GM23338 (cell line): ENCODE measurements around the gene OSTC. TPM values are rescaled to one million over a fixed set of nuclear protein-coding genes. Genes with fewer than 3 reads are reported as not detected.
"Not testable (repeated sequence)": the region's sequence is repeated elsewhere in the genome, so short reads cannot be mapped to it uniquely, and the experiment has no call there.

Source experiments
- ATAC-seq: fragments of 200-7000 bp; cut with Tn5 transposase; 3 replicates; pipeline ENCODE4 v1.9.1; 2020
- DNase-seq: peaks from one replicate; pipeline ENCODE4 v3.0.0-alpha.2; 2015; ENCODE audit warnings: low spot score
- H2AFZ ChIP-seq: fragments of 200-600 bp; sonication (generic); 2 replicates; pipeline ENCODE4 v1.8.0; 2016; ENCODE audit warnings: antibody characterized with exemption, mild to moderate bottlenecking, moderate library complexity
- H3F3A ChIP-seq: fragments of 200-600 bp; sonication (generic); replicated peaks from 2 replicates; pipeline ENCODE4 v1.8.0; 2017; ENCODE audit warnings: antibody characterized with exemption, mixed run types, low read depth
- H3K27ac ChIP-seq: fragments of 200-600 bp; sonication (generic); 2 replicates; pipeline ENCODE4 v1.6.1; 2016; ENCODE audit warnings: low read depth
- H3K27me3 ChIP-seq: fragments of 200-600 bp; sonication (generic); 2 replicates; pipeline ENCODE4 v1.8.0; 2016; ENCODE audit warnings: mild to moderate bottlenecking, mixed run types, moderate library complexity; ENCODE audit not compliant: insufficient read depth
- H3K36me3 ChIP-seq: fragments of 200-600 bp; sonication (generic); 2 replicates; pipeline ENCODE4 v1.8.0; 2016; ENCODE audit warnings: mild to moderate bottlenecking; ENCODE audit not compliant: insufficient read depth
- H3K4me1 ChIP-seq: fragments of 200-600 bp; sonication (generic); 2 replicates; pipeline ENCODE4 v1.8.0; 2016; ENCODE audit warnings: mild to moderate bottlenecking, moderate library complexity; ENCODE audit not compliant: insufficient read depth
- H3K4me2 ChIP-seq: fragments of 200-600 bp; sonication (generic); 2 replicates; pipeline ENCODE4 v1.7.1; 2017; ENCODE audit warnings: mixed run types
- H3K4me3 ChIP-seq: fragments of 200-600 bp; sonication (generic); 2 replicates; pipeline ENCODE4 v1.6.1; 2016; ENCODE audit warnings: mixed run types
- H3K79me2 ChIP-seq: fragments of 200-600 bp; sonication (generic); replicated peaks from 2 replicates; pipeline ENCODE4 v1.8.0; 2017; ENCODE audit warnings: mild to moderate bottlenecking; ENCODE audit not compliant: insufficient read depth
- H3K9me2 ChIP-seq: fragments of 200-600 bp; sonication (generic); 2 replicates; pipeline ENCODE4 v1.8.0; 2017; ENCODE audit not compliant: insufficient read depth
- H4K20me1 ChIP-seq: fragments of 200-600 bp; sonication (generic); replicated peaks from 2 replicates; pipeline ENCODE4 v1.8.0; 2017; ENCODE audit warnings: mild to moderate bottlenecking; ENCODE audit not compliant: insufficient read depth
- H3K27ac Mint-ChIP-seq: 2 replicates; pipeline ENCODE4 v1.8.0; 2020; ENCODE audit warnings: inconsistent platforms, mild to moderate bottlenecking, moderate library complexity, mixed read lengths
- H3K27me3 Mint-ChIP-seq: 3 replicates; pipeline ENCODE4 v1.8.0; 2022; ENCODE audit warnings: low read depth, mild to moderate bottlenecking, moderate library complexity, mixed read lengths, inconsistent platforms; ENCODE audit not compliant: insufficient read depth, poor library complexity
- H3K36me3 Mint-ChIP-seq: 3 replicates; pipeline ENCODE4 v1.8.0; 2021; ENCODE audit warnings: low read depth, mild to moderate bottlenecking, inconsistent platforms, moderate library complexity, mixed read lengths
- H3K4me1 Mint-ChIP-seq: 3 replicates; pipeline ENCODE4 v1.8.0; 2020; ENCODE audit warnings: mild to moderate bottlenecking, inconsistent platforms, mixed read lengths
- H3K4me3 Mint-ChIP-seq: 3 replicates; pipeline ENCODE4 v1.8.0; 2021; ENCODE audit warnings: moderate library complexity, mild to moderate bottlenecking, inconsistent platforms, mixed read lengths
- H3K9me3 Mint-ChIP-seq: 3 replicates; pipeline ENCODE4 v1.8.0; 2020; ENCODE audit warnings: moderate library complexity, mild to moderate bottlenecking, inconsistent platforms, mixed read lengths
- CREB1 ChIP-seq: fragments of 250-450 bp; sonication (Bioruptor Pico); IDR thresholded peaks from 2 replicates; pipeline ENCODE4 v1.5.0; 2020; ENCODE audit warnings: low read depth, mild to moderate bottlenecking, moderate library complexity
- EZH2 ChIP-seq: fragments of 200-600 bp; sonication (generic); IDR thresholded peaks from one replicate; pipeline ENCODE4 v1.8.0; 2017; ENCODE audit warnings: antibody characterized with exemption, mild to moderate bottlenecking, low read depth; ENCODE audit not compliant: unreplicated experiment
- EZH2phosphoT487 ChIP-seq: fragments of 200-600 bp; sonication (generic); IDR thresholded peaks from one replicate; pipeline ENCODE4 v1.8.1; 2018; ENCODE audit warnings: antibody characterized with exemption; ENCODE audit not compliant: unreplicated experiment
- POLR2AphosphoS5 ChIP-seq: IDR thresholded peaks from 2 replicates; pipeline ENCODE4 v1.6.1; 2016; ENCODE audit warnings: antibody characterized with exemption, low read depth
- ZNF114 ChIP-seq: fragments of 250-450 bp; sonication (Bioruptor Pico); IDR thresholded peaks from 2 replicates; pipeline ENCODE4 v1.5.0; 2020; ENCODE audit warnings: mild to moderate bottlenecking, moderate library complexity
- ZNF331 ChIP-seq: fragments of 250-450 bp; sonication (Bioruptor Pico); IDR thresholded peaks from 2 replicates; pipeline ENCODE4 v1.5.0; 2020; ENCODE audit warnings: low read depth, mild to moderate bottlenecking, moderate library complexity
- polyA plus RNA-seq: library from polyadenylated mRNA; unstranded; fragments of >200 nt; fragmentation: Nextera tagmentation; extraction: Ambion mirVana; gene quantifications from 2 replicates; pipeline ENCODE4 v1.2.1, GENCODE V29; 2016
- total RNA-seq: library from RNA; depleted of rRNA; stranded (reverse); fragments of >200 nt; shearing (Covaris generic); gene quantifications from 2 replicates; pipeline ENCODE4 v1.2.3, GENCODE V29; 2014
- TF ChIP-seq, protein P1 (sequence below): fragments of 250-450 bp; sonication (Bioruptor Pico); IDR thresholded peaks from 2 replicates; pipeline ENCODE4 v1.5.0; 2020; ENCODE audit warnings: mild to moderate bottlenecking, moderate library complexity
- TF ChIP-seq, protein P2 (sequence below): IDR thresholded peaks from 2 replicates; pipeline ENCODE4 v1.6.1; 2016; ENCODE audit warnings: antibody characterized with exemption
- TF ChIP-seq, protein P3 (sequence below): IDR thresholded peaks from one replicate; pipeline ENCODE4 v1.6.1; 2018; ENCODE audit warnings: antibody characterized with exemption; ENCODE audit not compliant: unreplicated experiment
- TF ChIP-seq, protein P4 (sequence below), 2 experiments: fragments of 200-600 bp in 1 of 2; sonication (generic) in 1 of 2; conservative IDR thresholded peaks; 2 replicates each; pipeline versions ENCODE4 v1.5.1 to v1.6.1; 2016 to 2017; ENCODE audit warnings: antibody characterized with exemption in 2 of 2, low read depth in 2 of 2, mild to moderate bottlenecking in 2 of 2, moderate library complexity in 1 of 2

The OSTC gene
- total and polyA plus RNA-seq, 2 experiments from 2014 or later = 142 to 311 TPM

DNA sequence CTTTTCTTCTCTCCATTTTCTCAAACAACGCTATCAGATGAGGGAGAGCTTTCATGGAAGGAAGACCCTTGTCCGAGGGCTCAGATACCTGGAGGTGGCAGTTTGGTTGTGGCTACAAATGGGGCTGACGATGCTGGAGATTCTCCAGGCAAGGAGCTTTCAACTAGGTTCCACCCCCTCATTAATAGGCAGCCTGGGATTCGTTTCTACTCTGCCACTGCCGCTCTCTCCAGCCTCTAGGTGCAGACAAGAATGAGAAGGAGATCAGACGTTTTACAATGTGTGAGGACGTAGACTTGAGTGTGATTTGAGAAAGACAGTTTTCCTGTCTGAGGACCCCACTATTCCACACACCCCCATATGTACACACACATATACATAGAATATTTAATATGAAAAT is 59.3 kb downstream of the OSTC start (continued):
- TF ChIP-seq, protein P1, sequence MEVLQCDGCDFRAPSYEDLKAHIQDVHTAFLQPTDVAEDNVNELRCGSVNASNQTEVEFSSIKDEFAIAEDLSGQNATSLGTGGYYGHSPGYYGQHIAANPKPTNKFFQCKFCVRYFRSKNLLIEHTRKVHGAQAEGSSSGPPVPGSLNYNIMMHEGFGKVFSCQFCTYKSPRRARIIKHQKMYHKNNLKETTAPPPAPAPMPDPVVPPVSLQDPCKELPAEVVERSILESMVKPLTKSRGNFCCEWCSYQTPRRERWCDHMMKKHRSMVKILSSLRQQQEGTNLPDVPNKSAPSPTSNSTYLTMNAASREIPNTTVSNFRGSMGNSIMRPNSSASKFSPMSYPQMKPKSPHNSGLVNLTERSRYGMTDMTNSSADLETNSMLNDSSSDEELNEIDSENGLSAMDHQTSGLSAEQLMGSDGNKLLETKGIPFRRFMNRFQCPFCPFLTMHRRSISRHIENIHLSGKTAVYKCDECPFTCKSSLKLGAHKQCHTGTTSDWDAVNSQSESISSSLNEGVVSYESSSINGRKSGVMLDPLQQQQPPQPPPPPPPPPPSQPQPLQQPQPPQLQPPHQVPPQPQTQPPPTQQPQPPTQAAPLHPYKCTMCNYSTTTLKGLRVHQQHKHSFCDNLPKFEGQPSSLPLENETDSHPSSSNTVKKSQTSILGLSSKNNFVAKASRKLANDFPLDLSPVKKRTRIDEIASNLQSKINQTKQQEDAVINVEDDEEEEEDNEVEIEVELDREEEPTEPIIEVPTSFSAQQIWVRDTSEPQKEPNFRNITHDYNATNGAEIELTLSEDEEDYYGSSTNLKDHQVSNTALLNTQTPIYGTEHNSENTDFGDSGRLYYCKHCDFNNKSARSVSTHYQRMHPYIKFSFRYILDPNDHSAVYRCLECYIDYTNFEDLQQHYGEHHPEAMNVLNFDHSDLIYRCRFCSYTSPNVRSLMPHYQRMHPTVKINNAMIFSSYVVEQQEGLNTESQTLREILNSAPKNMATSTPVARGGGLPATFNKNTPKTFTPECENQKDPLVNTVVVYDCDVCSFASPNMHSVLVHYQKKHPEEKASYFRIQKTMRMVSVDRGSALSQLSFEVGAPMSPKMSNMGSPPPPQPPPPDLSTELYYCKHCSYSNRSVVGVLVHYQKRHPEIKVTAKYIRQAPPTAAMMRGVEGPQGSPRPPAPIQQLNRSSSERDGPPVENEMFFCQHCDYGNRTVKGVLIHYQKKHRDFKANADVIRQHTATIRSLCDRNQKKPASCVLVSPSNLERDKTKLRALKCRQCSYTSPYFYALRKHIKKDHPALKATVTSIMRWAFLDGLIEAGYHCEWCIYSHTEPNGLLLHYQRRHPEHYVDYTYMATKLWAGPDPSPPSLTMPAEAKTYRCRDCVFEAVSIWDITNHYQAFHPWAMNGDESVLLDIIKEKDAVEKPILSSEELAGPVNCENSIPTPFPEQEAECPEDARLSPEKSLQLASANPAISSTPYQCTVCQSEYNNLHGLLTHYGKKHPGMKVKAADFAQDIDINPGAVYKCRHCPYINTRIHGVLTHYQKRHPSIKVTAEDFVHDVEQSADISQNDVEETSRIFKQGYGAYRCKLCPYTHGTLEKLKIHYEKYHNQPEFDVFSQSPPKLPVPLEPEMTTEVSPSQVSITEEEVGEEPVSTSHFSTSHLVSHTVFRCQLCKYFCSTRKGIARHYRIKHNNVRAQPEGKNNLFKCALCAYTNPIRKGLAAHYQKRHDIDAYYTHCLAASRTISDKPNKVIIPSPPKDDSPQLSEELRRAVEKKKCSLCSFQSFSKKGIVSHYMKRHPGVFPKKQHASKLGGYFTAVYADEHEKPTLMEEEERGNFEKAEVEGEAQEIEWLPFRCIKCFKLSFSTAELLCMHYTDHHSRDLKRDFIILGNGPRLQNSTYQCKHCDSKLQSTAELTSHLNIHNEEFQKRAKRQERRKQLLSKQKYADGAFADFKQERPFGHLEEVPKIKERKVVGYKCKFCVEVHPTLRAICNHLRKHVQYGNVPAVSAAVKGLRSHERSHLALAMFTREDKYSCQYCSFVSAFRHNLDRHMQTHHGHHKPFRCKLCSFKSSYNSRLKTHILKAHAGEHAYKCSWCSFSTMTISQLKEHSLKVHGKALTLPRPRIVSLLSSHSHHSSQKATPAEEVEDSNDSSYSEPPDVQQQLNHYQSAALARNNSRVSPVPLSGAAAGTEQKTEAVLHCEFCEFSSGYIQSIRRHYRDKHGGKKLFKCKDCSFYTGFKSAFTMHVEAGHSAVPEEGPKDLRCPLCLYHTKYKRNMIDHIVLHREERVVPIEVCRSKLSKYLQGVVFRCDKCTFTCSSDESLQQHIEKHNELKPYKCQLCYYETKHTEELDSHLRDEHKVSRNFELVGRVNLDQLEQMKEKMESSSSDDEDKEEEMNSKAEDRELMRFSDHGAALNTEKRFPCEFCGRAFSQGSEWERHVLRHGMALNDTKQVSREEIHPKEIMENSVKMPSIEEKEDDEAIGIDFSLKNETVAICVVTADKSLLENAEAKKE (CRISPR knock-in tag) = no peak
- TF ChIP-seq POLR2AphosphoS5 = no peak
- TF ChIP-seq, protein P2, sequence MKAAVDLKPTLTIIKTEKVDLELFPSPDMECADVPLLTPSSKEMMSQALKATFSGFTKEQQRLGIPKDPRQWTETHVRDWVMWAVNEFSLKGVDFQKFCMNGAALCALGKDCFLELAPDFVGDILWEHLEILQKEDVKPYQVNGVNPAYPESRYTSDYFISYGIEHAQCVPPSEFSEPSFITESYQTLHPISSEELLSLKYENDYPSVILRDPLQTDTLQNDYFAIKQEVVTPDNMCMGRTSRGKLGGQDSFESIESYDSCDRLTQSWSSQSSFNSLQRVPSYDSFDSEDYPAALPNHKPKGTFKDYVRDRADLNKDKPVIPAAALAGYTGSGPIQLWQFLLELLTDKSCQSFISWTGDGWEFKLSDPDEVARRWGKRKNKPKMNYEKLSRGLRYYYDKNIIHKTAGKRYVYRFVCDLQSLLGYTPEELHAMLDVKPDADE = no peak
- TF ChIP-seq CREB1 = no peak
- TF ChIP-seq, protein P3, sequence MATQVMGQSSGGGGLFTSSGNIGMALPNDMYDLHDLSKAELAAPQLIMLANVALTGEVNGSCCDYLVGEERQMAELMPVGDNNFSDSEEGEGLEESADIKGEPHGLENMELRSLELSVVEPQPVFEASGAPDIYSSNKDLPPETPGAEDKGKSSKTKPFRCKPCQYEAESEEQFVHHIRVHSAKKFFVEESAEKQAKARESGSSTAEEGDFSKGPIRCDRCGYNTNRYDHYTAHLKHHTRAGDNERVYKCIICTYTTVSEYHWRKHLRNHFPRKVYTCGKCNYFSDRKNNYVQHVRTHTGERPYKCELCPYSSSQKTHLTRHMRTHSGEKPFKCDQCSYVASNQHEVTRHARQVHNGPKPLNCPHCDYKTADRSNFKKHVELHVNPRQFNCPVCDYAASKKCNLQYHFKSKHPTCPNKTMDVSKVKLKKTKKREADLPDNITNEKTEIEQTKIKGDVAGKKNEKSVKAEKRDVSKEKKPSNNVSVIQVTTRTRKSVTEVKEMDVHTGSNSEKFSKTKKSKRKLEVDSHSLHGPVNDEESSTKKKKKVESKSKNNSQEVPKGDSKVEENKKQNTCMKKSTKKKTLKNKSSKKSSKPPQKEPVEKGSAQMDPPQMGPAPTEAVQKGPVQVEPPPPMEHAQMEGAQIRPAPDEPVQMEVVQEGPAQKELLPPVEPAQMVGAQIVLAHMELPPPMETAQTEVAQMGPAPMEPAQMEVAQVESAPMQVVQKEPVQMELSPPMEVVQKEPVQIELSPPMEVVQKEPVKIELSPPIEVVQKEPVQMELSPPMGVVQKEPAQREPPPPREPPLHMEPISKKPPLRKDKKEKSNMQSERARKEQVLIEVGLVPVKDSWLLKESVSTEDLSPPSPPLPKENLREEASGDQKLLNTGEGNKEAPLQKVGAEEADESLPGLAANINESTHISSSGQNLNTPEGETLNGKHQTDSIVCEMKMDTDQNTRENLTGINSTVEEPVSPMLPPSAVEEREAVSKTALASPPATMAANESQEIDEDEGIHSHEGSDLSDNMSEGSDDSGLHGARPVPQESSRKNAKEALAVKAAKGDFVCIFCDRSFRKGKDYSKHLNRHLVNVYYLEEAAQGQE = no peak
- no peak for TF ChIP-seq EZH2phosphoT487
- no peak for TF ChIP-seq EZH2
- no peak for TF ChIP-seq ZNF114 (CRISPR knock-in tag)
- TF ChIP-seq, protein P4, sequence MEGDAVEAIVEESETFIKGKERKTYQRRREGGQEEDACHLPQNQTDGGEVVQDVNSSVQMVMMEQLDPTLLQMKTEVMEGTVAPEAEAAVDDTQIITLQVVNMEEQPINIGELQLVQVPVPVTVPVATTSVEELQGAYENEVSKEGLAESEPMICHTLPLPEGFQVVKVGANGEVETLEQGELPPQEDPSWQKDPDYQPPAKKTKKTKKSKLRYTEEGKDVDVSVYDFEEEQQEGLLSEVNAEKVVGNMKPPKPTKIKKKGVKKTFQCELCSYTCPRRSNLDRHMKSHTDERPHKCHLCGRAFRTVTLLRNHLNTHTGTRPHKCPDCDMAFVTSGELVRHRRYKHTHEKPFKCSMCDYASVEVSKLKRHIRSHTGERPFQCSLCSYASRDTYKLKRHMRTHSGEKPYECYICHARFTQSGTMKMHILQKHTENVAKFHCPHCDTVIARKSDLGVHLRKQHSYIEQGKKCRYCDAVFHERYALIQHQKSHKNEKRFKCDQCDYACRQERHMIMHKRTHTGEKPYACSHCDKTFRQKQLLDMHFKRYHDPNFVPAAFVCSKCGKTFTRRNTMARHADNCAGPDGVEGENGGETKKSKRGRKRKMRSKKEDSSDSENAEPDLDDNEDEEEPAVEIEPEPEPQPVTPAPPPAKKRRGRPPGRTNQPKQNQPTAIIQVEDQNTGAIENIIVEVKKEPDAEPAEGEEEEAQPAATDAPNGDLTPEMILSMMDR (conservative IDR thresholded peaks at IDR 0.05; ENCODE audit: low read depth in 2 of 2) = no peak
- no peak for TF ChIP-seq ZNF331

DNA sequence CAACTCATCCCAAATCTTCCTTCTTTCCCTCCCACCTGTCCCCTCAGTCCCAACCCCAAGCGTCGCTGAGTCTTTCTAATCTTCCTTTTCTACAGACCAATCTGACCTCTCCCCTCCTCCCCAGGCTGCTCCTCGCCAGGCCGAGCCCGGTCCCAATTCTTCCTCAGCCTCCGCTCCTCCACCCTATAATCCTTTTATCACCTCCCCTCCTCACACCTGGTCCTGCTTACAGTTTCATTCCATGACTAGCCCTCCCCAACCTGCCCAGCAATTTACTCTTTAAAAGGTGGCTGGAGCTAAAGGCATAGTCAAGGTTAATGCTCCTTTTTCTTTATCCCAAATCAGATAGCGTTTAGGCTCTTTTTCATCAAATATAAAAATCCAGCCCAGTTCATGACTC is 60.2 kb downstream of the OSTC start:
- not testable (repeated sequence) for H3K4me3 ChIP-seq, H3K4me3 Mint-ChIP-seq, H3K27ac ChIP-seq, H3F3A ChIP-seq, DNase-seq, H3K27me3 ChIP-seq, H3K27me3 Mint-ChIP-seq, H2AFZ ChIP-seq, H3K27ac Mint-ChIP-seq, H3K4me1 ChIP-seq, H3K36me3 Mint-ChIP-seq, H3K9me2 ChIP-seq, H3K4me2 ChIP-seq, H3K79me2 ChIP-seq, H4K20me1 ChIP-seq, H3K36me3 ChIP-seq, ATAC-seq, H3K9me3 Mint-ChIP-seq
- peaks cover 18% of the 10 kb centered on the region; the same call in 2 of the 3 replicates for H3K4me1 Mint-ChIP-seq
